ENCODE data around the gene PSMD5. TPM values are rescaled to one million over a fixed set of nuclear protein-coding genes. Genes with fewer than 3 reads are reported as not detected.

Gene PSMD5
- total RNA-seq, 2 donors from 2014 or later: 33.2 to 60.2 TPM

DNA sequence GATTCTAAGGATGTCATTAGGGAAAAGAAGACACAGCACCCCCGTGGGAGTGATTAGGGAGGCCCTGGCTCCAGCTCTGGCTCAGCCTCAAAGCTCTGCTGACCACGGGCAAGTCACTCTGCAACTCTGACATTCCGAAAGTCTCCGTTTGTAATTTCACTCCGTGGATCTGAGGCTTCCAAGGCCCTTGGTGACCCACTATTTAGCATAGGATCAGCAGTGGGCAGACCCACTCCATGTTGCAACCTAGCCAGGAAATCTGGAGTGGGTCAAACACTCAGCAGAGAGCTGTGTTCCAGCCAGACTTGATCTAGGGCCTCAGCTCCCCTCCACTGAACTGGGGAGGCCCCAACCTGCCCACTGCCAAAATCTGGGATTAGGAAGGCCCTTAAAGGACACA, 22.5 kb upstream of the PSMD5 start:
- no peaks in the 10 kb centered on the region for H3K36me3 ChIP-seq
- H3K4me1 ChIP-seq: peaks cover 9% of the 10 kb centered on the region
- TF ChIP-seq, protein P1, sequence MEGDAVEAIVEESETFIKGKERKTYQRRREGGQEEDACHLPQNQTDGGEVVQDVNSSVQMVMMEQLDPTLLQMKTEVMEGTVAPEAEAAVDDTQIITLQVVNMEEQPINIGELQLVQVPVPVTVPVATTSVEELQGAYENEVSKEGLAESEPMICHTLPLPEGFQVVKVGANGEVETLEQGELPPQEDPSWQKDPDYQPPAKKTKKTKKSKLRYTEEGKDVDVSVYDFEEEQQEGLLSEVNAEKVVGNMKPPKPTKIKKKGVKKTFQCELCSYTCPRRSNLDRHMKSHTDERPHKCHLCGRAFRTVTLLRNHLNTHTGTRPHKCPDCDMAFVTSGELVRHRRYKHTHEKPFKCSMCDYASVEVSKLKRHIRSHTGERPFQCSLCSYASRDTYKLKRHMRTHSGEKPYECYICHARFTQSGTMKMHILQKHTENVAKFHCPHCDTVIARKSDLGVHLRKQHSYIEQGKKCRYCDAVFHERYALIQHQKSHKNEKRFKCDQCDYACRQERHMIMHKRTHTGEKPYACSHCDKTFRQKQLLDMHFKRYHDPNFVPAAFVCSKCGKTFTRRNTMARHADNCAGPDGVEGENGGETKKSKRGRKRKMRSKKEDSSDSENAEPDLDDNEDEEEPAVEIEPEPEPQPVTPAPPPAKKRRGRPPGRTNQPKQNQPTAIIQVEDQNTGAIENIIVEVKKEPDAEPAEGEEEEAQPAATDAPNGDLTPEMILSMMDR (IDR thresholded peaks at IDR 0.05): no peak
- DNase-seq: no peak
- no peaks in the 10 kb centered on the region for H3K9me3 ChIP-seq
- H3K9ac ChIP-seq (ENCODE audit: low read depth in 2 of 2, low read length in 2 of 2): no peak overlapping the region
- H3K27me3 ChIP-seq: no peaks in the 10 kb centered on the region
- H3K27ac ChIP-seq: no peak overlapping the region
- intact Hi-C loops (cut with DNase I): loop anchor here (5.0 kb wide), 1 partner anchor 72 kb away; no protein-coding TSS in a partner anchor
- no peak overlapping the region for H3K4me3 ChIP-seq

DNA sequence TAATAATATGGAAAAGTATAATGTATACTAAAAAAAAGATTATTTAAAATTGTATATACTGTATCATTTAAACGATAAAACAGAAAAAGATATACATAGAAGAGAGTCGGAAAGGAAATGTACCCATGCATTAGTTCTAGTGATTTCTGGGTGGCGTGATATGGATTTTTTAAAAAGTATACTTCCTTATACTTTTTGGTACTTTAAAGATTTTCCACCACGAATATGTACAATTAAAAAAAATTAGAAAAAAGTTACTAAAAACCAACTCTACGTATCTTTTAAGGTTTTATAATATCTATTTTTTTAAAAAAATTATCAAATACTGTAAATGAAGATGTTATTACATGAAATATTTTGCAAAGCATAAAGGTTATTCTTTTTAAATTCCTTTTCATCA, 22.0 kb upstream of the PSMD5 start:
- intact Hi-C loops (cut with DNase I): loop anchor here (5.0 kb wide), 1 partner anchor 73 kb away; no protein-coding TSS in a partner anchor
- Histone ChIP-seq H3K4me1 (peaks cover 9% of the 10 kb centered on the region), H3K27ac (no peak overlapping the region), H3K36me3 (no peaks in the 10 kb centered on the region), H3K4me3 (no peak overlapping the region), H3K9ac (ENCODE audit: low read depth in 2 of 2, low read length in 2 of 2) (no peak overlapping the region), H3K9me3 (no peaks in the 10 kb centered on the region), H3K27me3 (no peaks in the 10 kb centered on the region)
- TF ChIP-seq, protein P1 (IDR thresholded peaks at IDR 0.05): no peak
- DNase-seq: no peak

DNA sequence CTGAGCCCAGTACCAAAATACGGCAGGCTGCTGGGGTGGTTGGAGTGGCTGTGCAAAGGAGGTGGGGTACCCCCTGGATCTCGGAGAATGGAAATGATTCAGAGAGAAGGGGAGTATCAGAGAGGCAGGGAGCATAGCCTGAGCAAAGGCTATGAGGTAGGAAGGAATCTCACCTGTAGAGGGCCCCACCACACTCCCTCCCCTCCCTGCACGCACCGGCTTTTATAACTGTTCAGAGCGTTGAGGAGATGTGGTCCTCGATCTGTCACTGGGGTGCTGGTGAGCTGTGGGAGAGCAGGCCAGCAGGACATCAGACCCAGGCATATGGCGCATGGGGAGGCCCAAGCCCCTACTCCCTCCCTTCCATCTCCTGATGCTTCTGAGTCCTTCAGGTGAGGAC, 21.1 kb upstream of the PSMD5 start:
- intact Hi-C loops (cut with DNase I): no loop called here
- H3K27me3 ChIP-seq: no peaks in the 10 kb centered on the region
- DNase-seq: no peak
- peaks cover 6% of the 10 kb centered on the region for H3K4me1 ChIP-seq
- H3K27ac ChIP-seq: no peak overlapping the region
- no peak overlapping the region for H3K4me3 ChIP-seq
- no peaks in the 10 kb centered on the region for H3K36me3 ChIP-seq
- TF ChIP-seq, protein P1 (IDR thresholded peaks at IDR 0.05): no peak
- no peak overlapping the region for H3K9ac ChIP-seq (ENCODE audit: low read depth in 2 of 2, low read length in 2 of 2)
- no peaks in the 10 kb centered on the region for H3K9me3 ChIP-seq

DNA sequence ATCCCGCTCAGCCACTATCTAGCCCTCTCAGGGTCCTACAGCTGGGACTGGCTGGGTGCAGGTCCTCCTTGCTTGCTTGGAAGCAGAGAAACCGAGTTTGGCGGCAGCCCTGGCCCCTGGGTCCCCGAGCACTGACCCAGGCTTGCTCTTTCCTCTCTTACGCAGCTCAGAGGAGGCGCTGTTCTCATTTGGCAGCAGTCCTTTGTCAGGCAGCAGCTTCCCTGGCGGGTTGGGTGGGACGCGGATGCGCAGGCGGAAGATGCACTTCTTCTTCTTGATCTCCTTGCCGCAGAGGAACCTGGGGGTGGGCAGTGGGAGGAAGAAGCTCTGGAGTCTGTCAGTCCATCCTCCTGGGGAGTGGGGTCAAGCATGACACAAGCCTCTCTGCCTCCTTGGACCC, 19.7 kb upstream of the PSMD5 start:
- Histone ChIP-seq H3K36me3 (no peaks in the 10 kb centered on the region), H3K4me1 (no peaks in the 10 kb centered on the region), H3K9me3 (no peaks in the 10 kb centered on the region), H3K27me3 (no peaks in the 10 kb centered on the region), H3K4me3 (no peak overlapping the region), H3K27ac (no peak overlapping the region), H3K9ac (ENCODE audit: low read depth in 2 of 2, low read length in 2 of 2) (no peak overlapping the region)
- intact Hi-C loops (cut with DNase I): no loop called here
- no peak for DNase-seq
- TF ChIP-seq, protein P1 (IDR thresholded peaks at IDR 0.05): no peak

DNA sequence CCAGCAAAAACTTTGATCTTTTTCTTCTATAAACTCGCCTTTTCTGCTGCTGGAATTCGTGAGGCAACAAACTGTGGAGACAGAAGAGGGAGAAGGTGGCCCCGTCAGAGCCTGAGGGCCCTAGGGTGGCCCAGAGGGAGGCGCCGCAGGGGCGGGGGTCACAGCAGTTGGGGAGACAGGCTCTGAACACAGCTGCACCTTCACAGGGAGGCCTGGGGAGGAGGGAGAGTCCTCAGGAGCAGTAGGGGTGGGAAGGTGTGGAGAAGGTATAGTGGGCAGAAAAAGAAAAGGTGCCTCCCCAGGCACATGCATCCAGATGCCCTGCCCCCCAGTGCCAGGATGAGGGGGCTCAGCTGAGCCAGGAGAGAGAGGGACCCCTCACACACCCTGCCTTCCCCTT, 19.2 kb upstream of the PSMD5 start:
- intact Hi-C loops (cut with DNase I): no loop called here
- Histone ChIP-seq H3K9me3 (no peaks in the 10 kb centered on the region), H3K4me3 (no peak overlapping the region), H3K36me3 (no peaks in the 10 kb centered on the region), H3K9ac (ENCODE audit: low read depth in 2 of 2, low read length in 2 of 2) (no peak overlapping the region), H3K27me3 (no peaks in the 10 kb centered on the region), H3K4me1 (no peaks in the 10 kb centered on the region), H3K27ac (no peak overlapping the region)
- TF ChIP-seq, protein P1 (IDR thresholded peaks at IDR 0.05): no peak
- DNase-seq: no peak

DNA sequence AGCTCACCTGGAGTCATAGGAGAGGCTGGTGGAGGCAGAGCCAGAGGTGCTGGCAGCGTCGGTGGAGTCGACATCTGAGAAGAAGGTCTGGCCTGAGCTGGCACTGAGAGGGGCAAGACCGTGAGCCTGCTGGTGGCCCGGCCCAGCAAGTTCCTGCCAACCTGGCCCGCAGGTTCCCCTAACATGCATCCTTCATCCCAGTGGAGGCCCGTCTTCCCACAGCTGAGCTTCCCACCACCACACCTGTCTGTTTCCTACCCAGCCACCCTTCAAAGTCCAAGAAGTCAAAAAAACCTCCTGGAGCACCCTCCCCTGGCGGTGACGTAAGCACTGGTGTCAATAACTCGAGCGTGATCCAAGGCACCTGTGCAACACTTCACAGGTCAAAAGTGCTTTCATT, 17.4 kb upstream of the PSMD5 start:
- no peak for DNase-seq
- no peaks in the 10 kb centered on the region for H3K4me1 ChIP-seq
- H3K4me3 ChIP-seq: no peak overlapping the region
- H3K9ac ChIP-seq (ENCODE audit: low read depth in 2 of 2, low read length in 2 of 2): no peak overlapping the region
- H3K27me3 ChIP-seq: no peaks in the 10 kb centered on the region
- no peaks in the 10 kb centered on the region for H3K9me3 ChIP-seq
- TF ChIP-seq, protein P1 (IDR thresholded peaks at IDR 0.05): no peak
- no peaks in the 10 kb centered on the region for H3K36me3 ChIP-seq
- intact Hi-C loops (cut with DNase I): no loop called here
- no peak overlapping the region for H3K27ac ChIP-seq

Data from colonic mucosa (tissue), 4 donors.